Prostate gland (tissue), 2 donors: Measurements from ENCODE around the gene ITGB7. TPM values are rescaled to one million over a fixed set of nuclear protein-coding genes. Genes with fewer than 3 reads are reported as not detected.

Experiments
- DNase-seq: peaks from one replicate; pipeline ENCODE4 v3.0.0-alpha.2; 2019; ENCODE audit warnings: low spot score
- H3K27ac ChIP-seq, 2 donors: fragments of 200-600 bp; sonication (generic); 2 replicates each; pipeline ENCODE4 v1.5.1; 2017 to 2019
- H3K27me3 ChIP-seq: fragments of 200-600 bp; sonication (generic); replicated peaks from 2 replicates; pipeline ENCODE4 v1.5.1; 2019; ENCODE audit not compliant: insufficient read depth
- H3K36me3 ChIP-seq, 2 donors: fragments of 200-600 bp; sonication (generic); 1 replicate in 1 of 2; 2 replicates in 1 of 2; pipeline versions ENCODE4 v1.5.1 to v1.8.1; 2017 to 2019
- H3K4me1 ChIP-seq: fragments of 200-600 bp; sonication (generic); replicated peaks from 2 replicates; pipeline ENCODE4 v1.5.1; 2019
- H3K4me3 ChIP-seq, 2 donors: fragments of 200-600 bp; sonication (generic); 2 replicates each; pipeline ENCODE4 v1.5.1; 2017 to 2019
- H3K9me3 ChIP-seq: fragments of 200-600 bp; sonication (generic); 2 replicates; pipeline ENCODE4 v1.5.1; 2017
- POLR2A ChIP-seq: fragments of 450-650 bp; IDR thresholded peaks from one replicate; pipeline ENCODE4 v1.6.1; 2016; ENCODE audit warnings: antibody characterized with exemption, mild to moderate bottlenecking
- POLR2AphosphoS5 ChIP-seq: sonication (generic); formaldehyde crosslinking; IDR thresholded peaks from one replicate; pipeline ENCODE4 v1.6.1; 2017; ENCODE audit warnings: antibody characterized with exemption
- WGBS: methylation state at CpG from one replicate; pipeline ENCODE4 v1.1.5; 2018; 5-methylcytosine and 5-hydroxymethylcytosine counted together
- intact Hi-C: fragments of 100-400 bp; cut with DNase I; formaldehyde crosslinking; loops from one replicate; pipeline ENCODE4 v1.14.2; 2022
- total RNA-seq, 2 donors: library from RNA; depleted of rRNA; stranded (reverse); fragments of >200 nt; gene quantifications; one replicate each; pipeline ENCODE4 v1.1.0, GENCODE V29; 2016
- TF ChIP-seq, protein P1 (sequence below), 4 experiments: fragments of 200-600 bp in 2 of 4; fragments of 450-650 bp in 2 of 4; sonication (generic) in 2 of 4; IDR thresholded peaks; 1 replicate in 3 of 4; 2 replicates in 1 of 4; pipeline ENCODE4 v1.5.1; 2016 to 2019; ENCODE audit warnings: antibody characterized with exemption in 4 of 4, mild to moderate bottlenecking in 2 of 4, moderate library complexity in 2 of 4

Gene ITGB7
- total RNA-seq, 2 donors from 2014 or later, result 1.2 to 1.7 TPM

DNA sequence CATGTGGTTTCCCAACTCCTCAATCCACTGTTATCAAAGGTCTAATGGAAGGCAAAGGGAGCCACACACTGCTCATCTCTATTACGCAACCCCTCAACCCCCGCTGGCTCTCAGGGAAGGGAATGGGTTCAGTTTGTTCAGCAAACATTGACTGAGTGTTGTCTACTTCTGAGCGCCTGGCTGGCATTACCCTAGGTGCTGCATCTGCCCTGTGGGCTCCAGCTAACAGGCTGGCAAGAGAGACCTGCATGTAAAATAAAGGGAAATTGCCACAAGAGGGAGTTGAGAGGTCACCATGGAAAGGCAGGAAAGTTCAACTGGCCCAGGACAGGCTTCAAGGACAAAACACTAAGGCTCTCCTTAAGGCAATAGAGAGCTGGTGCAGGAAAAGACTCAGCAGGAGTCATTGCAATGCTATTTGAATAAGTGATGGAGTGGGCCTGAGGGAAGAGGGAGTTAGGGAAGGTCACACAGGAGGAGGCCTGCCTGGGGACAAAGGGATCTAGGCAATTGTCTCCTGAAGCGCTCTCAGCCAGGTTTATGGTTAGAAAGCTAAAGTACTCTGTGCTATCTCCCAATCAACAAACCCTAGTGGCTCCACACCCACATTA, 32.1 kb downstream of the ITGB7 start:
- H3K4me3 ChIP-seq, result no peak overlapping the region
- no peaks in the 10 kb centered on the region for H3K36me3 ChIP-seq
- H3K9me3 ChIP-seq, result no peaks in the 10 kb centered on the region
- 64% methylated on average over 4 of the region's 4 CpGs for WGBS
- DNase-seq, result peak; percentile 73
- intact Hi-C loops, result no loop called here
- H3K27me3 ChIP-seq, result no peaks in the 10 kb centered on the region
- peak overlapping the region in 1 of 2 donors; percentile 64 for H3K27ac ChIP-seq
- peaks cover 21% of the 10 kb centered on the region for H3K4me1 ChIP-seq
- TF ChIP-seq, protein P1, sequence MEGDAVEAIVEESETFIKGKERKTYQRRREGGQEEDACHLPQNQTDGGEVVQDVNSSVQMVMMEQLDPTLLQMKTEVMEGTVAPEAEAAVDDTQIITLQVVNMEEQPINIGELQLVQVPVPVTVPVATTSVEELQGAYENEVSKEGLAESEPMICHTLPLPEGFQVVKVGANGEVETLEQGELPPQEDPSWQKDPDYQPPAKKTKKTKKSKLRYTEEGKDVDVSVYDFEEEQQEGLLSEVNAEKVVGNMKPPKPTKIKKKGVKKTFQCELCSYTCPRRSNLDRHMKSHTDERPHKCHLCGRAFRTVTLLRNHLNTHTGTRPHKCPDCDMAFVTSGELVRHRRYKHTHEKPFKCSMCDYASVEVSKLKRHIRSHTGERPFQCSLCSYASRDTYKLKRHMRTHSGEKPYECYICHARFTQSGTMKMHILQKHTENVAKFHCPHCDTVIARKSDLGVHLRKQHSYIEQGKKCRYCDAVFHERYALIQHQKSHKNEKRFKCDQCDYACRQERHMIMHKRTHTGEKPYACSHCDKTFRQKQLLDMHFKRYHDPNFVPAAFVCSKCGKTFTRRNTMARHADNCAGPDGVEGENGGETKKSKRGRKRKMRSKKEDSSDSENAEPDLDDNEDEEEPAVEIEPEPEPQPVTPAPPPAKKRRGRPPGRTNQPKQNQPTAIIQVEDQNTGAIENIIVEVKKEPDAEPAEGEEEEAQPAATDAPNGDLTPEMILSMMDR (IDR thresholded peaks at IDR 0.05), result peak in 2 of 4 experiments; percentile 4 to 31
- peak; percentile 63 for TF ChIP-seq POLR2AphosphoS5
- TF ChIP-seq POLR2A, result no peak

DNA sequence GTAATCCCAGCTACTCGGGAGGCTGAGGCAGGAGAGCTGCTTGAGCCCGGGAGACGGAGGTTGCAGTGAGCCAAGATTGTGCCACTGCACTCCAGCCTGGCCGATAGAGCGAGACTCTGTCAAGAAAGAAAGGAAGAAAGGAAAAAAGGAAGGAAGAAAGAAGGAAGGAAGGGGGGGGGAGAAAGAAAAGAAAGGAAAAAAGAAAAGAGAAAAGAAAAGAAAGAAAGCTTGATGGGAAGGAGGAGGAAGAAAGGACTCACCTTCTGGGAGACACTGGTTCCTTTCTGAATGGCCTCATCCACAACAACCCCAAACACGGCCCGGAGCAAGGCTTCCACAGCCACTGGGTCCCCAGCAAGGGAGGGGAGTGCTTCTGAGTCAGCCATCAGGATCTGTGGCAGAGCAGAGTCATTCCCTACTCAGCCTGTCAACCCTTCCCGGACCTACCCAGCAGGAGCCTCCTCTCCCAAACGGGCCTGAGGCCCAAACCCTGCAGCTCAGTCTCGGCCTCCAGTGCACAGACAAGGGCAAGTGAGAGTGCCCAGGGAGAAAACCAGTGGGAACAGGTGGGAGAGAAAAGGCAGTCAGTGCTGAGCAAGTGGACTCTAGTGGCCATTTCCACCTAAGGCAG, 33.9 kb downstream of the ITGB7 start:
- DNase-seq, result no peak
- H3K36me3 ChIP-seq, result no peaks in the 10 kb centered on the region
- H3K27me3 ChIP-seq, result no peaks in the 10 kb centered on the region

DNA sequence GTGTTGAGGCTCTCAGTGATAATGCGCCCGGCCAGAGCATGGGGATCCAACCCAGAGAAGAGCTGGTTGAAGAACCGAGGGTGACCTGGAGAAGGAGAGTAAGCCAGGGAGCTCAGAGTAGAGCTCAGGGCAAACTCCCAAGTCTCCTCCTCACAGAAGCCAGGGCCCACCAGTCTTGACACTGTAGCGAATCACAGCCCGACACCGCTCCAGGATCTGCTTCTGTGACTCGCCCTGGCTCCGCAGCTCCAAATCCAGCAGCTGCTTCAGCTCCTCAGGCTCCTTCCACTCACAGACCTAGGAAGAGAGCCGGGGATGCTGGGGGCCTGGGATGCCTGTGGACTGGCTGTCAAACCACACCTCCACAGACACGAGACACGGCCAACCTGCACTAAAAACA, 34.7 kb downstream of the ITGB7 start:
- H3K36me3 ChIP-seq, result no peaks in the 10 kb centered on the region
- no peak overlapping the region for H3K4me3 ChIP-seq
- TF ChIP-seq POLR2A (no peak), POLR2AphosphoS5 (no peak)
- TF ChIP-seq, protein P1 (IDR thresholded peaks at IDR 0.05), result no peak
- DNase-seq, result no peak
- peaks cover 21% of the 10 kb centered on the region for H3K4me1 ChIP-seq
- H3K9me3 ChIP-seq, result no peaks in the 10 kb centered on the region
- peak overlapping the region; percentile 6 to 61 for H3K27ac ChIP-seq
- 60% methylated on average over 11 of the region's 11 CpGs for WGBS
- no peaks in the 10 kb centered on the region for H3K27me3 ChIP-seq
- intact Hi-C loops, result no loop called here

More for the DNA sequence above, 33.9 kb downstream of the ITGB7 start:
- intact Hi-C loops, result no loop called here
- 83% methylated on average over 10 of the region's 10 CpGs for WGBS
- Histone ChIP-seq H3K27ac (peak overlapping the region in 1 of 2 donors; percentile 61), H3K9me3 (no peaks in the 10 kb centered on the region), H3K4me1 (peaks cover 21% of the 10 kb centered on the region), H3K4me3 (no peak overlapping the region)
- no peak for TF ChIP-seq POLR2AphosphoS5
- TF ChIP-seq, protein P1 (IDR thresholded peaks at IDR 0.05), result no peak
- no peak for TF ChIP-seq POLR2A

DNA sequence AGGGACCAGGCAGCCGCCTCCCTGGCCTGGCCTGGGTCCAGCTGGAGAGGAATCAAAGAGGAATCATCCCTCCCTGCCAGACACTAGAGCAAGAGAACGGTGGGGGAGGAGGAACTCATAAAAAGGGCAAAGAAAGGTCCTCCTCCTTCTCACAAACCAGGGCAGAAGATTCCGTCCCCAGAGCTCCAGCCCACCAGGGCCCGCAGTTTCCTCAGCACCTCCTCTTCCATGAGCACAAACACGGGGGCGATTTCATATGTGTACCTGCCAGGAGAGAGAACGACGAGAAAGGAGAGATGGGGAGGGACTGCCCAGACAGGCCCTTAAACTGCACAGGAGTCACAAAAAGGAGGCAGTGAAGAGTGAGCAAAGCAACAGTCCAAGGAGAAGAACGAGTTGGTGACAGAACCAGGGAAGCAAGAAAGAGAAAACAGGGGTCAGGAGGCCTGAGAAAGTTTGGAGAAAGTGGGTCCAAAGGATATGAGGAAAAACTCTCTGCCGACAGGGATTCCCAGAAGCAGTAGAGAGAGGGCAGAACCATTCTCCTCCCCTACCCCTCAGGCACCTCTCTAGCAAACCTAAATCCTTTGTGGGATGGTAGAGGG, 35.2 kb downstream of the ITGB7 start:
- Histone ChIP-seq H3K4me1 (peaks cover 21% of the 10 kb centered on the region), H3K9me3 (no peaks in the 10 kb centered on the region), H3K27me3 (no peaks in the 10 kb centered on the region), H3K36me3 (no peaks in the 10 kb centered on the region), H3K4me3 (no peak overlapping the region), H3K27ac (peak overlapping the region; percentile 6 to 61)
- TF ChIP-seq POLR2A (no peak), POLR2AphosphoS5 (peak; percentile 41)
- TF ChIP-seq, protein P1 (IDR thresholded peaks at IDR 0.05), result no peak
- 12% methylated on average over 10 of the region's 10 CpGs for WGBS
- peak; percentile 47 for DNase-seq
- intact Hi-C loops, result no loop called here
